ENCODE measurements around the gene CSNK1G1.

Gene CSNK1G1

GRCh38 chr15:64324165-64324877 is 31.7 kb downstream of the CSNK1G1 start:
- no peaks in the 10 kb centered on the region for H3K27me3 ChIP-seq (ENCODE audit: control insufficient read depth in 1 of 2, insufficient read depth in 2 of 2, low read length in 2 of 2)
- no peak overlapping the region for H3K4me3 ChIP-seq (ENCODE audit: low read depth in 1 of 2, low read length in 2 of 2)
- H3K4me1 ChIP-seq (ENCODE audit: insufficient read depth, low read length): no peaks in the 10 kb centered on the region
- H3K36me3 ChIP-seq (ENCODE audit: insufficient read depth, low read length): no peaks in the 10 kb centered on the region
- H3K9me3 ChIP-seq (ENCODE audit: low read length): no peaks in the 10 kb centered on the region
- H3K9ac ChIP-seq (ENCODE audit: low read length): no peak overlapping the region
- H3K27ac ChIP-seq (ENCODE audit: low read depth, low read length): no peak overlapping the region

- H3K9me3 ChIP-seq (ENCODE audit: low read length): no peaks in the 10 kb centered on the region
- no peak overlapping the region for H3K27ac ChIP-seq (ENCODE audit: low read depth, low read length)
- H3K4me1 ChIP-seq (ENCODE audit: insufficient read depth, low read length): peaks cover 16% of the 10 kb centered on the region
- H3K27me3 ChIP-seq (ENCODE audit: control insufficient read depth in 1 of 2, insufficient read depth in 2 of 2, low read length in 2 of 2): no peaks in the 10 kb centered on the region
- H3K4me3 ChIP-seq (ENCODE audit: low read depth in 1 of 2, low read length in 2 of 2): no peak overlapping the region
- no peaks in the 10 kb centered on the region for H3K36me3 ChIP-seq (ENCODE audit: insufficient read depth, low read length)
- no peak overlapping the region for H3K9ac ChIP-seq (ENCODE audit: low read length)
Measured at GRCh38 chr15:64315216-64315615, 40.8 kb downstream of the CSNK1G1 start.

- peaks cover 16% of the 10 kb centered on the region for H3K4me1 ChIP-seq (ENCODE audit: insufficient read depth, low read length)
- H3K9me3 ChIP-seq (ENCODE audit: low read length): no peaks in the 10 kb centered on the region
- no peaks in the 10 kb centered on the region for H3K36me3 ChIP-seq (ENCODE audit: insufficient read depth, low read length)
- H3K27ac ChIP-seq (ENCODE audit: low read depth, low read length): no peak overlapping the region
- H3K9ac ChIP-seq (ENCODE audit: low read length): no peak overlapping the region
- no peaks in the 10 kb centered on the region for H3K27me3 ChIP-seq (ENCODE audit: control insufficient read depth in 1 of 2, insufficient read depth in 2 of 2, low read length in 2 of 2)
- H3K4me3 ChIP-seq (ENCODE audit: low read depth in 1 of 2, low read length in 2 of 2): no peak overlapping the region
Measured at GRCh38 chr15:64314456-64314855, 41.5 kb downstream of the CSNK1G1 start.

GRCh38 chr15:64311566-64311965 is 44.4 kb downstream of the CSNK1G1 start:
- no peak overlapping the region for H3K9ac ChIP-seq (ENCODE audit: low read length)
- H3K27ac ChIP-seq (ENCODE audit: low read depth, low read length): no peak overlapping the region
- H3K9me3 ChIP-seq (ENCODE audit: low read length): no peaks in the 10 kb centered on the region
- no peaks in the 10 kb centered on the region for H3K27me3 ChIP-seq (ENCODE audit: control insufficient read depth in 1 of 2, insufficient read depth in 2 of 2, low read length in 2 of 2)
- no peak overlapping the region for H3K4me3 ChIP-seq (ENCODE audit: low read depth in 1 of 2, low read length in 2 of 2)
- H3K4me1 ChIP-seq (ENCODE audit: insufficient read depth, low read length): peaks cover 16% of the 10 kb centered on the region
- no peaks in the 10 kb centered on the region for H3K36me3 ChIP-seq (ENCODE audit: insufficient read depth, low read length)

- Histone ChIP-seq H3K9ac (ENCODE audit: low read length) (no peak overlapping the region), H3K27me3 (ENCODE audit: control insufficient read depth in 1 of 2, insufficient read depth in 2 of 2, low read length in 2 of 2) (no peaks in the 10 kb centered on the region), H3K36me3 (ENCODE audit: insufficient read depth, low read length) (no peaks in the 10 kb centered on the region), H3K4me1 (ENCODE audit: insufficient read depth, low read length) (peaks cover 7% of the 10 kb centered on the region), H3K4me3 (ENCODE audit: low read depth in 1 of 2, low read length in 2 of 2) (no peak overlapping the region), H3K9me3 (ENCODE audit: low read length) (no peaks in the 10 kb centered on the region), H3K27ac (ENCODE audit: low read depth, low read length) (no peak overlapping the region)
Measured at GRCh38 chr15:64310036-64310435, 45.9 kb downstream of the CSNK1G1 start.

- Histone ChIP-seq H3K4me1 (ENCODE audit: insufficient read depth, low read length) (no peaks in the 10 kb centered on the region), H3K9ac (ENCODE audit: low read length) (no peak overlapping the region), H3K36me3 (ENCODE audit: insufficient read depth, low read length) (no peaks in the 10 kb centered on the region), H3K4me3 (ENCODE audit: low read depth in 1 of 2, low read length in 2 of 2) (no peak overlapping the region), H3K27me3 (ENCODE audit: control insufficient read depth in 1 of 2, insufficient read depth in 2 of 2, low read length in 2 of 2) (no peaks in the 10 kb centered on the region), H3K9me3 (ENCODE audit: low read length) (no peaks in the 10 kb centered on the region), H3K27ac (ENCODE audit: low read depth, low read length) (no peak overlapping the region)
Measured at GRCh38 chr15:64305261-64305660, 50.7 kb downstream of the CSNK1G1 start.

- Histone ChIP-seq H3K27me3 (ENCODE audit: control insufficient read depth in 1 of 2, insufficient read depth in 2 of 2, low read length in 2 of 2) (no peaks in the 10 kb centered on the region), H3K4me3 (ENCODE audit: low read depth in 1 of 2, low read length in 2 of 2) (no peak overlapping the region), H3K9me3 (ENCODE audit: low read length) (no peaks in the 10 kb centered on the region), H3K36me3 (ENCODE audit: insufficient read depth, low read length) (no peaks in the 10 kb centered on the region), H3K4me1 (ENCODE audit: insufficient read depth, low read length) (no peaks in the 10 kb centered on the region), H3K9ac (ENCODE audit: low read length) (no peak overlapping the region), H3K27ac (ENCODE audit: low read depth, low read length) (no peak overlapping the region)
Measured at GRCh38 chr15:64289550-64289949, 66.4 kb downstream of the CSNK1G1 start.

GRCh38 chr15:64288999-64289398 is 67.0 kb downstream of the CSNK1G1 start:
- Histone ChIP-seq H3K27me3 (ENCODE audit: control insufficient read depth in 1 of 2, insufficient read depth in 2 of 2, low read length in 2 of 2) (no peaks in the 10 kb centered on the region), H3K9me3 (ENCODE audit: low read length) (no peaks in the 10 kb centered on the region)

GRCh38 chr15:64288577-64288976 is 67.4 kb downstream of the CSNK1G1 start:
- no peak overlapping the region for H3K27ac ChIP-seq (ENCODE audit: low read depth, low read length)
- no peaks in the 10 kb centered on the region for H3K4me1 ChIP-seq (ENCODE audit: insufficient read depth, low read length)

More at GRCh38 chr15:64288999-64289398, 67.0 kb downstream of the CSNK1G1 start:
- H3K4me1 ChIP-seq (ENCODE audit: insufficient read depth, low read length): no peaks in the 10 kb centered on the region
- no peak overlapping the region for H3K27ac ChIP-seq (ENCODE audit: low read depth, low read length)
- no peaks in the 10 kb centered on the region for H3K36me3 ChIP-seq (ENCODE audit: insufficient read depth, low read length)
- no peak overlapping the region for H3K9ac ChIP-seq (ENCODE audit: low read length)
- no peak overlapping the region for H3K4me3 ChIP-seq (ENCODE audit: low read depth in 1 of 2, low read length in 2 of 2)

GRCh38 chr15:64287953-64288352 is 68.0 kb downstream of the CSNK1G1 start:
- Histone ChIP-seq H3K4me1 (ENCODE audit: insufficient read depth, low read length) (no peaks in the 10 kb centered on the region), H3K4me3 (ENCODE audit: low read depth in 1 of 2, low read length in 2 of 2) (no peak overlapping the region), H3K9me3 (ENCODE audit: low read length) (no peaks in the 10 kb centered on the region), H3K36me3 (ENCODE audit: insufficient read depth, low read length) (no peaks in the 10 kb centered on the region), H3K27ac (ENCODE audit: low read depth, low read length) (no peak overlapping the region), H3K27me3 (ENCODE audit: control insufficient read depth in 1 of 2, insufficient read depth in 2 of 2, low read length in 2 of 2) (no peaks in the 10 kb centered on the region), H3K9ac (ENCODE audit: low read length) (no peak overlapping the region)

More at GRCh38 chr15:64288577-64288976, 67.4 kb downstream of the CSNK1G1 start:
- H3K27me3 ChIP-seq (ENCODE audit: control insufficient read depth in 1 of 2, insufficient read depth in 2 of 2, low read length in 2 of 2): no peaks in the 10 kb centered on the region
- H3K4me3 ChIP-seq (ENCODE audit: low read depth in 1 of 2, low read length in 2 of 2): no peak overlapping the region
- H3K36me3 ChIP-seq (ENCODE audit: insufficient read depth, low read length): no peaks in the 10 kb centered on the region
- no peaks in the 10 kb centered on the region for H3K9me3 ChIP-seq (ENCODE audit: low read length)
- H3K9ac ChIP-seq (ENCODE audit: low read length): no peak overlapping the region

- Histone ChIP-seq H3K36me3 (ENCODE audit: insufficient read depth, low read length) (no peaks in the 10 kb centered on the region), H3K4me3 (ENCODE audit: low read depth in 1 of 2, low read length in 2 of 2) (no peak overlapping the region), H3K9me3 (ENCODE audit: low read length) (no peaks in the 10 kb centered on the region), H3K4me1 (ENCODE audit: insufficient read depth, low read length) (no peaks in the 10 kb centered on the region), H3K27ac (ENCODE audit: low read depth, low read length) (no peak overlapping the region), H3K9ac (ENCODE audit: low read length) (no peak overlapping the region), H3K27me3 (ENCODE audit: control insufficient read depth in 1 of 2, insufficient read depth in 2 of 2, low read length in 2 of 2) (no peaks in the 10 kb centered on the region)
Measured at GRCh38 chr15:64286473-64286872, 69.5 kb downstream of the CSNK1G1 start.

GRCh38 chr15:64285871-64286270 is 70.1 kb downstream of the CSNK1G1 start:
- Histone ChIP-seq H3K4me1 (ENCODE audit: insufficient read depth, low read length) (no peaks in the 10 kb centered on the region), H3K4me3 (ENCODE audit: low read depth in 1 of 2, low read length in 2 of 2) (no peak overlapping the region), H3K9ac (ENCODE audit: low read length) (no peak overlapping the region), H3K27ac (ENCODE audit: low read depth, low read length) (no peak overlapping the region), H3K27me3 (ENCODE audit: control insufficient read depth in 1 of 2, insufficient read depth in 2 of 2, low read length in 2 of 2) (no peaks in the 10 kb centered on the region), H3K9me3 (ENCODE audit: low read length) (no peaks in the 10 kb centered on the region), H3K36me3 (ENCODE audit: insufficient read depth, low read length) (no peaks in the 10 kb centered on the region)
